Cardiac fibroblast (primary cell): ENCODE measurements around the gene CTNS.

ENCODE experiments used
- DNase-seq, 2 donors: peaks; one replicate each; pipeline versions ENCODE4 v3.0.0 to v3.0.0-alpha.2; 2010; ENCODE audit warnings: low read depth in 2 of 2
- H3K4me3 ChIP-seq, 2 donors: replicated peaks in 1 of 2; 1 replicate in 1 of 2; 2 replicates in 1 of 2; pipeline ENCODE4 v1.5.1; 2011; ENCODE audit warnings: low read depth in 2 of 2, low read length in 2 of 2, mild to moderate bottlenecking in 2 of 2, moderate library complexity in 1 of 2
- TF ChIP-seq, protein P1 (sequence below): IDR thresholded peaks from one replicate; pipeline ENCODE4 v1.5.1; 2011; ENCODE audit warnings: low read depth, mild to moderate bottlenecking, low read length, inconsistent platforms

Gene CTNS

GRCh38 chr17:3636154-3636907, at the start of gene CTNS, which contains the start of gene SHPK:
Gene CTNS (plus strand): TSS chr17:3636760. CDS start chr17:3640207, 3,447 bp downstream.
Gene SHPK (minus strand): TSS chr17:3636250. CDS start chr17:3636219, 31 bp downstream.
- DNase-seq = peak; percentile 96 to 98
- peak within 1 kb of the TSS; percentile 90 to 97 for H3K4me3 ChIP-seq
- TF ChIP-seq, protein P1, sequence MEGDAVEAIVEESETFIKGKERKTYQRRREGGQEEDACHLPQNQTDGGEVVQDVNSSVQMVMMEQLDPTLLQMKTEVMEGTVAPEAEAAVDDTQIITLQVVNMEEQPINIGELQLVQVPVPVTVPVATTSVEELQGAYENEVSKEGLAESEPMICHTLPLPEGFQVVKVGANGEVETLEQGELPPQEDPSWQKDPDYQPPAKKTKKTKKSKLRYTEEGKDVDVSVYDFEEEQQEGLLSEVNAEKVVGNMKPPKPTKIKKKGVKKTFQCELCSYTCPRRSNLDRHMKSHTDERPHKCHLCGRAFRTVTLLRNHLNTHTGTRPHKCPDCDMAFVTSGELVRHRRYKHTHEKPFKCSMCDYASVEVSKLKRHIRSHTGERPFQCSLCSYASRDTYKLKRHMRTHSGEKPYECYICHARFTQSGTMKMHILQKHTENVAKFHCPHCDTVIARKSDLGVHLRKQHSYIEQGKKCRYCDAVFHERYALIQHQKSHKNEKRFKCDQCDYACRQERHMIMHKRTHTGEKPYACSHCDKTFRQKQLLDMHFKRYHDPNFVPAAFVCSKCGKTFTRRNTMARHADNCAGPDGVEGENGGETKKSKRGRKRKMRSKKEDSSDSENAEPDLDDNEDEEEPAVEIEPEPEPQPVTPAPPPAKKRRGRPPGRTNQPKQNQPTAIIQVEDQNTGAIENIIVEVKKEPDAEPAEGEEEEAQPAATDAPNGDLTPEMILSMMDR = no peak

DNA sequence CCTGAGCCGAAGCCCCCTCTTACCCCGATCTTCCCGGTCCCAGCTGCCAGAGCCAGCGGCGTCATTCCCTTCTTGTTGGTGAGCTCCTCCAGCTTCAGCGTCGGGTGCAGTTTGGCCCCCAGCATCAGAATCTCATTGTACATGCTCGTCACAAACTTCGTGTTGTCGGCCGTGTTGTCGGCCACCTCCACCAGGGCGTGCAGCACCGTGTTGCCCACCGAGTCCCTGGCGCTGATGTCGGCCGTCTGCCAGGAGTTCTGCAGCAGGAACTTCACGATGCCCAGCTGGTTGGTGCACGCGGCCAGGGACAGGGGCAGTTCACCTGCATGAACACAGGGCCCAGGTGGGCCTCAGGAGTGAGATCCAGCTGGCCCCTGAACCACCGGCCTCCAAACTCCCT, 46.8 kb upstream of the CTNS start:
- DNase-seq = no peak
- TF ChIP-seq, protein P1 = no peak
- no peak overlapping the region for H3K4me3 ChIP-seq

DNA sequence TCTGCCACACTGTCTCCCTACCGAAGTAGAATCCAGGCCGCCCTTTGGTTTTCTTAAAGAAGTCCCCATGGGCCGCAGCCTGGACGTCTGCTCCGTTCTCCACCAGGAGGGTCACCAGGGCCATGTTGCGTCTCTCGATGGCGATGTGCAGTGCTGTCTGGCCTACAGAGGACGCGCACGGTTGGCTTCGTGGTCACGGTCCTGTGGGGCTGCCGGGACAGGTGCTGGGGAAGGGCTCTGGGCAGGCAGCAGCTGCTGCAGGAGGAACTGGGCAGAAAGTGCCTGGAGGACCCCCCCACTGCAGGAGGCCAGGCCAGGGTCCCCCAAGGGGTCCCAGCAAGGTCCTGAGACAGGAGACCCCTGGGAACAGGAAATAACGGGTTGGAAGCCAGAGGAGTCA, 46.3 kb upstream of the CTNS start:
- no peak for DNase-seq
- TF ChIP-seq, protein P1 = no peak
- H3K4me3 ChIP-seq = no peak overlapping the region

GRCh38 chr17:3590768-3591167, 45.8 kb upstream of the CTNS start:
- TF ChIP-seq, protein P1 = no peak
- no peak for DNase-seq
- no peak overlapping the region for H3K4me3 ChIP-seq

DNA sequence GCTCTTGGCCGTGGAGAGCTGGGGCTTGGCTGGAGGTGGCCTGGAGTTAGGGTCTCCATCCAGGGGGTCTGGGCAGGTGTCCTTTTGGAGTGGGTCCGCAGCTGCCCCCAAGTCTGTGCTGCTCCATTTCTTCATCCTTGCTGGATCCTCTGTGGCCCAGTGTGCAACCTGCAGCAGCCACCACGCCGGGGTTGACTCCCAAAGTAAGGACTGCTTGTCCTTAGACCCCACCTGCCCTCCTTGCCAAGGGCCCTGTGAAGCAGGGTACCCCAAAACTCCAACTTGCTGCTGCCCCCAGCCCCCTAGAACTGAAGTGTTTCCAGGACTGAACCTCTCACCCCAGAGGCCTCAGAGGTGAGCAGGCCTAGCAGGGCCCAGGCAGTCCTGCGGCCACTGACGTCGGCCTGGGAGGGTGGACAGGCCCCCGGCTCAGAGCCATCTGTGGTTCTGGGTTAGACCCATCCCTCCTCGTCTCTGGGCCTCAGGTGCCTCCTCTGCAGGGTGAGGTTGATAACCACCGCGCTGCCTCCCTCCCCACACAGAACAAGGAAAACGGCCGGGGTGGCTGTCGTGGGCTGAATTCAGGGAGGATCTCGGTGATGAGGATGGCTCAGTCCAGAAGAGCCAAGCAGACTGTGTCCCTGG, 44.2 kb upstream of the CTNS start:
- no peak for DNase-seq
- no peak overlapping the region for H3K4me3 ChIP-seq
- TF ChIP-seq, protein P1 = no peak

GRCh38 chr17:3593384-3593783, 43.2 kb upstream of the CTNS start:
- no peak overlapping the region for H3K4me3 ChIP-seq
- TF ChIP-seq, protein P1 = no peak
- no peak for DNase-seq
